H9 (cell line): ENCODE results near the gene SYT9. TPM values are rescaled to one million over a fixed set of nuclear protein-coding genes. Genes with fewer than 3 reads are reported as not detected.

Experiments used
- DNase-seq: peaks from one replicate; pipeline ENCODE4 v3.0.0-alpha.2; 2017
- H2AFZ ChIP-seq: one replicate; pipeline ENCODE4 v1.6.1; 2013; ENCODE audit warnings: mild to moderate bottlenecking, low read length, control low read depth, moderate library complexity
- H2AK5ac ChIP-seq: 2 replicates; pipeline ENCODE4 v1.6.1; 2013; ENCODE audit warnings: low read length, control low read depth, mixed read lengths; ENCODE audit not compliant: insufficient read length
- H2BK120ac ChIP-seq: one replicate; pipeline ENCODE4 v1.6.1; 2013; ENCODE audit warnings: low read depth, mild to moderate bottlenecking, low read length, control low read depth, inconsistent platforms; ENCODE audit not compliant: poor library complexity, severe bottlenecking
- H2BK12ac ChIP-seq: 2 replicates; pipeline ENCODE4 v1.6.1; 2013; ENCODE audit warnings: low read length, control low read depth, mixed read lengths, low read depth; ENCODE audit not compliant: insufficient read length
- H2BK15ac ChIP-seq: 2 replicates; pipeline ENCODE4 v1.6.1; 2013; ENCODE audit warnings: low read depth, low read length, control low read depth
- H2BK20ac ChIP-seq: one replicate; pipeline ENCODE4 v1.6.1; 2013; ENCODE audit warnings: low read depth, mild to moderate bottlenecking, low read length, control low read depth, inconsistent platforms; ENCODE audit not compliant: poor library complexity, severe bottlenecking
- H2BK5ac ChIP-seq: 2 replicates; pipeline ENCODE4 v1.6.1; 2013; ENCODE audit warnings: low read length, control low read depth, mixed read lengths; ENCODE audit not compliant: insufficient read length
- H3K14ac ChIP-seq: 2 replicates; pipeline ENCODE4 v1.6.1; 2013; ENCODE audit warnings: low read length, control low read depth; ENCODE audit not compliant: insufficient read depth
- H3K18ac ChIP-seq: 2 replicates; pipeline ENCODE4 v1.6.1; 2013; ENCODE audit warnings: low read depth, mild to moderate bottlenecking, mixed read lengths, low read length, control low read depth; ENCODE audit not compliant: insufficient read length
- H3K23ac ChIP-seq: 2 replicates; pipeline ENCODE4 v1.6.1; 2013; ENCODE audit warnings: low read length, control low read depth, mixed read lengths, low read depth; ENCODE audit not compliant: insufficient read length
- H3K23me2 ChIP-seq: 2 replicates; pipeline ENCODE4 v1.6.1; 2013; ENCODE audit warnings: low read depth, mild to moderate bottlenecking, mixed read lengths, low read length, control low read depth; ENCODE audit not compliant: insufficient read length, poor library complexity, severe bottlenecking
- H3K27ac ChIP-seq: 2 replicates; pipeline ENCODE4 v1.5.1; 2013; ENCODE audit warnings: low read length, control low read depth, mixed read lengths, low read depth; ENCODE audit not compliant: insufficient read length
- H3K27me3 ChIP-seq: 2 replicates; pipeline ENCODE4 v1.6.1; 2013; ENCODE audit warnings: low read length, control low read depth, inconsistent platforms; ENCODE audit not compliant: insufficient read depth
- H3K4ac ChIP-seq: 2 replicates; pipeline ENCODE4 v1.6.1; 2013; ENCODE audit warnings: low read depth, mild to moderate bottlenecking, control low read depth, inconsistent platforms, low read length, moderate library complexity
- H3K4me1 ChIP-seq: 2 replicates; pipeline ENCODE4 v1.6.1; 2013; ENCODE audit warnings: low read length, control low read depth, inconsistent platforms; ENCODE audit not compliant: insufficient read depth
- H3K4me2 ChIP-seq: 2 replicates; pipeline ENCODE4 v1.6.1; 2013; ENCODE audit warnings: low read length, control low read depth, mixed read lengths; ENCODE audit not compliant: insufficient read length, insufficient read depth
- H3K56ac ChIP-seq: 2 replicates; pipeline ENCODE4 v1.6.1; 2013; ENCODE audit warnings: low read depth, mild to moderate bottlenecking, mixed read lengths, low read length, control low read depth; ENCODE audit not compliant: insufficient read length
- H3K79me1 ChIP-seq: 2 replicates; pipeline ENCODE4 v1.6.1; 2013; ENCODE audit warnings: low read depth, mild to moderate bottlenecking, moderate library complexity, low read length, control low read depth, inconsistent platforms; ENCODE audit not compliant: insufficient read depth, poor library complexity, severe bottlenecking
- H3K79me2 ChIP-seq: 2 replicates; pipeline ENCODE4 v1.6.1; 2013; ENCODE audit warnings: low read length, control low read depth, inconsistent platforms; ENCODE audit not compliant: insufficient read depth
- H3K9ac ChIP-seq: 2 replicates; pipeline ENCODE4 v1.6.1; 2013; ENCODE audit warnings: low read length, control low read depth, mixed read lengths; ENCODE audit not compliant: insufficient read length; ENCODE audit errors: extremely low read depth
- H3K9me3 ChIP-seq: one replicate; pipeline ENCODE4 v1.6.1; 2013; ENCODE audit warnings: low read depth, low read length, inconsistent platforms; ENCODE audit not compliant: control insufficient read depth
- H3T11ph ChIP-seq: one replicate; pipeline ENCODE4 v1.6.1; 2013; ENCODE audit warnings: mild to moderate bottlenecking, low read length, control low read depth, inconsistent platforms
- H4K20me1 ChIP-seq: one replicate; pipeline ENCODE4 v1.6.1; 2013; ENCODE audit not compliant: control insufficient read depth, insufficient read length, insufficient read depth
- H4K5ac ChIP-seq: 2 replicates; pipeline ENCODE4 v1.6.1; 2013; ENCODE audit warnings: low read depth, mild to moderate bottlenecking, mixed read lengths, low read length, control low read depth; ENCODE audit not compliant: insufficient read length
- H4K8ac ChIP-seq: replicated peaks from 2 replicates; pipeline ENCODE4 v1.6.1; 2013; ENCODE audit warnings: low read length, control low read depth, mixed read lengths, low read depth; ENCODE audit not compliant: insufficient read length
- H4K91ac ChIP-seq: 2 replicates; pipeline ENCODE4 v1.6.1; 2013; ENCODE audit warnings: low read depth, mild to moderate bottlenecking, moderate library complexity, mixed read lengths, low read length, control low read depth; ENCODE audit not compliant: insufficient read length
- H3K27ac Mint-ChIP-seq, 3 experiments: 2 replicates in 2 of 3; 3 replicates in 1 of 3; pipeline ENCODE4 v1.8.0; 2020 to 2021; ENCODE audit warnings: mixed read lengths in 3 of 3, mild to moderate bottlenecking in 1 of 3, moderate library complexity in 1 of 3
- H3K27me3 Mint-ChIP-seq: 2 replicates; pipeline ENCODE4 v1.8.0; 2021; ENCODE audit warnings: low read depth, mild to moderate bottlenecking, moderate library complexity, mixed read lengths
- H3K36me3 Mint-ChIP-seq, 3 experiments: 2 replicates in 2 of 3; 3 replicates in 1 of 3; pipeline ENCODE4 v1.8.0; 2020 to 2021; ENCODE audit warnings: low read depth in 3 of 3, mixed read lengths in 3 of 3; ENCODE audit not compliant: insufficient read depth in 1 of 3
- H3K4me1 Mint-ChIP-seq, 2 experiments: 2 replicates each; pipeline ENCODE4 v1.8.0; 2020; ENCODE audit warnings: mixed read lengths in 2 of 2
- H3K4me3 Mint-ChIP-seq, 2 experiments: 2 replicates in 1 of 2; 3 replicates in 1 of 2; pipeline ENCODE4 v1.8.0; 2020 to 2021; ENCODE audit warnings: mild to moderate bottlenecking in 2 of 2, mixed read lengths in 2 of 2, moderate library complexity in 1 of 2
- H3K9me3 Mint-ChIP-seq, 2 experiments: 2 replicates in 1 of 2; 3 replicates in 1 of 2; pipeline ENCODE4 v1.8.0; 2020; ENCODE audit warnings: mild to moderate bottlenecking in 2 of 2, mixed read lengths in 2 of 2, moderate library complexity in 1 of 2
- CTCF ChIP-seq: fragments of 200-600 bp; sonication (generic); conservative IDR thresholded peaks from 3 replicates; pipeline ENCODE4 v1.8.0; 2021; ENCODE audit warnings: antibody characterized with exemption, mild to moderate bottlenecking
- WGBS: extraction: QIAGEN DNeasy Blood & Tissue Kit; methylation state at CpG from one replicate; pipeline ENCODE4 v1.1.7; 2013; ENCODE audit warnings: missing lambda C conversion rate, low lambda C conversion rate, mixed read lengths; ENCODE audit not compliant: insufficient read length; ENCODE audit errors: extremely low coverage; 5-methylcytosine and 5-hydroxymethylcytosine counted together
- total RNA-seq: library from RNA; stranded (reverse); gene quantifications from 2 replicates; pipeline ENCODE4 v1.2.1, GENCODE V29; 2021

SYT9 gene
- total RNA-seq, 1 experiment from 2014 or later: 0.63 TPM

- H3K56ac ChIP-seq: no peak overlapping the region
- H3K4me1 Mint-ChIP-seq: peaks cover 14 to 23% of the 10 kb centered on the region in 2 experiments
- H3K9me3 ChIP-seq: no peaks in the 10 kb centered on the region
- no peak overlapping the region for H2BK120ac ChIP-seq
- no peak overlapping the region for H3K23ac ChIP-seq
- no peak for TF ChIP-seq CTCF
- H2AK5ac ChIP-seq: no peak overlapping the region
- no peaks in the 10 kb centered on the region for H3K27me3 ChIP-seq
- H3K4me2 ChIP-seq: no peak overlapping the region
- no peaks in the 10 kb centered on the region for H3K23me2 ChIP-seq
- H2BK20ac ChIP-seq: no peak overlapping the region
- no peak overlapping the region for H2BK5ac ChIP-seq
- H3K9ac ChIP-seq: no peak overlapping the region
- H2BK12ac ChIP-seq: no peak overlapping the region
- H3K79me1 ChIP-seq: no peaks in the 10 kb centered on the region
- no peaks in the 10 kb centered on the region; a peak in 1 of 5 replicates for H3K9me3 Mint-ChIP-seq
- no peaks in the 10 kb centered on the region for H4K20me1 ChIP-seq
- H3K79me2 ChIP-seq: no peaks in the 10 kb centered on the region
- WGBS: no CpG with 5 or more reads among the region's 6 CpGs
- H3K27me3 Mint-ChIP-seq: no peaks in the 10 kb centered on the region
- no peaks in the 10 kb centered on the region for H3K4me1 ChIP-seq
- no peaks in the 10 kb centered on the region for H3K36me3 Mint-ChIP-seq
- H3K27ac ChIP-seq: no peak overlapping the region
- no peak overlapping the region for H4K8ac ChIP-seq
- no peak overlapping the region for H3K18ac ChIP-seq
- no peak overlapping the region for H3K14ac ChIP-seq
- H3K27ac Mint-ChIP-seq: no peak overlapping the region
- H2AFZ ChIP-seq: no peak overlapping the region
- no peak overlapping the region for H3K4me3 Mint-ChIP-seq
- H2BK15ac ChIP-seq: no peak overlapping the region
- H3T11ph ChIP-seq: no peak overlapping the region
- no peak overlapping the region for H4K5ac ChIP-seq
- H4K91ac ChIP-seq: no peak overlapping the region
- no peak overlapping the region for H3K4ac ChIP-seq
- no peak for DNase-seq
These were observed 96.1 kb downstream of the SYT9 start for GRCh38 chr11:7347611-7348431.
